Subcutaneous adipose tissue (tissue), 4 donors: Measurements from ENCODE around the gene HSDL1. TPM values are rescaled to one million over a fixed set of nuclear protein-coding genes. Genes with fewer than 3 reads are reported as not detected.

Experiments
- total RNA-seq, 4 donors: library from RNA; depleted of rRNA; stranded (reverse); fragments of >200 nt; gene quantifications; one replicate each; pipeline ENCODE4 v1.1.0, GENCODE V29; 2016
- TF ChIP-seq, protein P1 (sequence below): fragments of 450-650 bp; IDR thresholded peaks from one replicate; pipeline ENCODE4 v1.5.1; 2016; ENCODE audit warnings: low read depth, mild to moderate bottlenecking, control low read depth, antibody characterized with exemption, moderate library complexity

Gene HSDL1
- total RNA-seq, 4 donors from 2014 or later = 13.9 to 23.3 (median 20.6) TPM

DNA sequence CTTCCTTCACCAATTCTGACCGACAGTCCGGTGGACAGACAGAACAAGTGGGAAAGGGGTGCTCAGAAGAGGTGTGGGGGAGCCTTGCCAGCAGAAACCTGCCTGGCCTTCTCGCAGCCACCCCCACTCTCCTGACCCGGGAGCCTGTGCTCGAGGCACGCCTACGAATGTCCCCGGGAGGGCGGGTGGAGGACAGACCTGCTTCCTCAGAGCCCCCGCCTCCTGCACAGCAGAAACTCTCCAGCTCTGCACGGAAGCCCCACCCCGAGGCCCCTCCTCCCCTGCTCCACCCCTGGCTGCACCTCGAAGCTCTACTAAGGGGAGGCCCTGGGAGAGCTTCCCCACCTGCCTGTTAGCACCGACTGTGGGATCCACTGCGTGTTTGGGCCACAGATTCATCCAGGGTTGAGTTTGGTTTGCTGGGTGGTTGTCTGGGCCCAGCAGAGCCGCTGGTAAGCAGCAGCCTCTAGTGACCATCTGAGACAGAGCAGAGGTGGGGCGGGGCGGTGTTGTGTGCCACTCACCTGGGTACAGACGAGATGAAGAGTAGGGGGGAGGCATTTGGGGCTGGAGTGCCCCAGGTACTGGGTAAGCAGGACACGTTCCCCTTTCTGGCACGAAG, 35.7 kb upstream of the HSDL1 start:
- TF ChIP-seq, protein P1, sequence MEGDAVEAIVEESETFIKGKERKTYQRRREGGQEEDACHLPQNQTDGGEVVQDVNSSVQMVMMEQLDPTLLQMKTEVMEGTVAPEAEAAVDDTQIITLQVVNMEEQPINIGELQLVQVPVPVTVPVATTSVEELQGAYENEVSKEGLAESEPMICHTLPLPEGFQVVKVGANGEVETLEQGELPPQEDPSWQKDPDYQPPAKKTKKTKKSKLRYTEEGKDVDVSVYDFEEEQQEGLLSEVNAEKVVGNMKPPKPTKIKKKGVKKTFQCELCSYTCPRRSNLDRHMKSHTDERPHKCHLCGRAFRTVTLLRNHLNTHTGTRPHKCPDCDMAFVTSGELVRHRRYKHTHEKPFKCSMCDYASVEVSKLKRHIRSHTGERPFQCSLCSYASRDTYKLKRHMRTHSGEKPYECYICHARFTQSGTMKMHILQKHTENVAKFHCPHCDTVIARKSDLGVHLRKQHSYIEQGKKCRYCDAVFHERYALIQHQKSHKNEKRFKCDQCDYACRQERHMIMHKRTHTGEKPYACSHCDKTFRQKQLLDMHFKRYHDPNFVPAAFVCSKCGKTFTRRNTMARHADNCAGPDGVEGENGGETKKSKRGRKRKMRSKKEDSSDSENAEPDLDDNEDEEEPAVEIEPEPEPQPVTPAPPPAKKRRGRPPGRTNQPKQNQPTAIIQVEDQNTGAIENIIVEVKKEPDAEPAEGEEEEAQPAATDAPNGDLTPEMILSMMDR = no peak

DNA sequence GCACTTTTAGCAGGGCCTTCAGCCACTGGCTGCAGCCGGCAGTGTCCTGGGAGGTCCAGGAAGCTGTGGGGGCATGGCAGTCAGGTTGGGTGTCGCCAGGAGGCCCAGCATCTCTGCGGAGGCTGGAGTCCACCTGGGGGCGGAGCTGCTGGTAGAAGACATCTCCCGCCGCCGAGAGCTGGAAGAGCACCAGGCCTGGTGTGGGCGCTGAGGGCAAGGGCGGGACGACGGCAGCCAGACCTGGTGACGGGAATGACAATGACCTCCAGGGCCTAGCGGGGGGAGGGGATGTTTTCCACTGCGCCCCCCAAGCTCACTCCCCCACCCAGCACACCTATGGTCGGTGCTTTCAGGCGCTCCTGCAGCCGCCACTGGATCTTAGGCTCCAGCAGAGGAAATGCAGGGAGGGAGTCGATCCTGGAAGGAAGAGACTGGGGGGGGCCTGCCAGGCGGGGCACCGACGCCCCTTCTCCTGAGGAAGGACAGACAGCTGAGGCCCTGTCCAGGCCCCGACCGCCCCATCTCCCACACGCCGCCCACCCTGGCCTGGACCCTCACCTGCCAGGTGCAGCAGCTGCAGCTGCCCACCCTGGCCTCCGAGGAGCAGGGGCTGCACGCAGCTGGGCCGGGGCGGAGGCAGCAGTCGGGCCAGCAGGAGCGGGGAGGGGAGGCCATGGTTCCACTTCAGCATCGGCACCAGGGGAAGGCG, 34.8 kb upstream of the HSDL1 start:
- TF ChIP-seq, protein P1 = no peak

DNA sequence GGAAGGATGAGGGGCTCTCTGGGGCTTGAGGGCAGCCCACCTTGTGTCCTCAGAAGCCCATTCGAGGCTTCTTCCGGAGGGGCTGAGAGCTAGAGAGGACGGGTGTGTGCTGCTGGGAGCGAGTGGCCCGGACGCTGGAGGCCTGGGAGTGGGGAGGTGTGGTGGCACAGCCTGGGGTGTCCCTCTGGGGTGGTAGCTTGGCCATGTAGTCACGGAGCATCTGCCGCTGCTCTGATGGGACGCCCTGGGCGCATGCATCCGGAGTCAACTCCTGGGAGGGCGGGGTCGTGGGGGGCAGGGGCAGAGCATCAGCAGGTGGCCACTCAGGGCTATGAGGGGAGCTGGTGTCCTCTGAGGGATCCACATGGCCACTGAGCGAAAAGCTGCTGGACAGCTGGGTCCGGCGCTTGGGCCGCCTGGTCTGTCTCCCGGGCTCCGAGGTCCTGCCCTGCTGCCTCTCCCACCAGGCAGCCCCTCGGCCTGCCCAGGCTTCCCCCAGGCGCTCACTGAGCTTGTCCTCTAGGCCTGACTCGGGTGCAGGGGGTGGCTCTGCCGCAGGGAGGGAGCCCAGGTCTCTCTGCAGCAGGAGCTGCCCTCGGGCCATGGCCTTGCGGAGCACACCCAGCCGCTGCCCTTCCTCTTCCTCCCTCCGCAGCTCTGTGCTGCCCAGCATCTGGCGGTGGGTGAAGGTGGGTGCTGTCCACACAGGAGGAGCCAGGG, 34.1 kb upstream of the HSDL1 start:
- TF ChIP-seq, protein P1 = no peak

DNA sequence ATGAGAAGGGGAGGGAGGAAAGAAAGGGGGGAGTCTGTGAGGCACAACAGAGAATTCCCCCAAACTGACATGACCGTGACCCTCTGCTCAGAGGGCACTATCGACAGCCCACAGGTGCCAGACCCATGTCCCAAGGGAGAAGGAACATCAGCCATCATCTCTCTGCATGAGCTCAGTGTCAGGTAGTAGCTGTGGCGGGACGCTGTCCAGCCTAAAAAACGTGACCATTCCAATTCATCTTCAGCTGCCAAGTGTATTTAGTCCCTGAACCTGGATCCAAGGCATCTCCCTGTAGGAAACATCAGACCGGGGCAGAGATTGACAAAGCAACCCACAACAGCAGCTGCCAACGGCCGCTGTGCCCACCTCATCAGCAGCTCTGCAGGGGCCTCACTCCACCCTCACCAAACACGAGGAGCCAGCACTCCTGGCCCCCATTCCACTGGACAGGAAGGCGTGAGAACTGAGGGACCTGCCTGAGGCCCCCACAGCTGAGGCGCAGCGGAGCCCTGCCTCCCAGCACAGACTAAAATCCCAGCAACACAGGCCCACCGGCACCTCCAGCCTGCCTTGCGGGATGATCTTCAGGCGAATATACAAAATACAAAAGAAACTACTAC, 33.3 kb upstream of the HSDL1 start:
- TF ChIP-seq, protein P1 = no peak

DNA sequence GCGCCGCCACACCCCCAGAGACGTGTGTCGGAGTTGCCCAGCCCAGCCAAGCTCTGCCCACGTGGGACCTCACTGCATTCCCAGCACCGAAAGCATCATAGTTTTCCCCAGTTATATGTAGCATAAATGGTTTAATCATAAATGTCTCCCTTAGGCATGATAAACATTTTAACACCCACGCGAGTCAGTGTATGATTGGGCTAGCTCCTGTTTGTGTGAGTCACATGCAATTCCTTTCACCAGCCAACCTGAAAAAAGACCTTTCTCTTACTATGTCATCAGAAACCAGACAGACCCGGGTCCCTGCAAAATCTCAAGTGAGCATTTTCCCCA, 32.7 kb upstream of the HSDL1 start:
- TF ChIP-seq, protein P1 = no peak

DNA sequence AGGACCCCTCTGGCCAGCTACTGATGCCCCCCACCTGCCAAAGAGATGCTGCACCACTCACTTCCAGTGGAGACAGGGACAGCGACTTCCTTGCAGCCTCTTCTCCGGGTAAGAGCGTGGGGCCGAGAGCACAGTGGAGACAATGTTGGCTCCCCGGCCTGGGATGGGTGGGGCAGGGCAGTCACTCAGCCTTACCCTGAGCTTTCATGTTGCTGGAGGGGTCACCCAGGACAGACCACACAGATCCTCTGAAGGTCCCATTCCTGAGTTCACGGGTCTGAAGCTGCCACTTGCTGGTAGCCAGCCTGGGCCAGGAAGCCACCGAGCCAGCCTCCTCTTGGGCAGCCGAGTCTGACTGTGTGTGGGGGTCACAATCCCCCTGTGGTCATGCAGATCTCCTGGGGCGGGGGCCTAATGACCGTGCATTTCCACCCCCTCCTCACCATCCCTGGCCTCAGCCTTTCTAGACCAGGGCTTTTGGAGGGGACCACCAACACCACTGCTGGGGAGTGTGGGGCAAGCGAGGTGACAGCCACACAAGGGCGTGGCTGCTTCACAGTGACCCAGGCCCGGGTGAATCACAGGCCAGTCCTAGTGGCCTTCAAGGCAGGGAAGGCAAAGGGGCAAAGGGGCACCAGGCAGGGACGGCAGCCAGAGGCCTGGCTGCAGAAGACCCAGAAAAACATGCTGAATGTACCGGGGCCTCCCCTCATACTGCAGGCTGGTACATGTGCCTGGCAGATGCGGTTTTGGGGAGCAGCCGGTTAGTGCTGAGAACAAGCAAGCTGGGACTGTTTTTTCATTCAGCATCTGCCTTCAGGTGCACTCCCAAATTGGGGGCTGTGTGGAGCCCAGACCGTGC, 31.4 kb upstream of the HSDL1 start:
- TF ChIP-seq, protein P1 = no peak
